Kidney epithelial cell (primary cell): ENCODE data around the gene GRIK1. TPM values are rescaled to one million over a fixed set of nuclear protein-coding genes. Genes with fewer than 3 reads are reported as not detected.

Experiments
- DNase-seq: peaks from one replicate; pipeline ENCODE4 v3.0.0-alpha.2; 2010; ENCODE audit warnings: low read depth
- H3K27me3 ChIP-seq: 2 replicates; pipeline ENCODE4 v1.6.0; 2011; ENCODE audit warnings: low read length; ENCODE audit not compliant: control insufficient read depth, insufficient read depth
- H3K36me3 ChIP-seq: 2 replicates; pipeline ENCODE4 v1.5.1; 2011; ENCODE audit warnings: low read length; ENCODE audit not compliant: control insufficient read depth, insufficient read depth
- H3K4me3 ChIP-seq: 2 replicates; pipeline ENCODE4 v1.5.1; 2011; ENCODE audit warnings: low read depth, mild to moderate bottlenecking, control low read depth, low read length
- CTCF ChIP-seq: IDR thresholded peaks from 2 replicates; pipeline ENCODE4 v1.5.1; 2011; ENCODE audit warnings: mild to moderate bottlenecking, moderate library complexity, low read length, control low read depth, inconsistent platforms; ENCODE audit not compliant: insufficient read depth, poor library complexity, severe bottlenecking
- total RNA-seq: library from RNA; depleted of rRNA; stranded (reverse); fragments of >200 nt; gene quantifications from 2 replicates; pipeline ENCODE4 v1.2.3, GENCODE V29; 2015

The GRIK1 gene
- total RNA-seq, 1 donor from 2014 or later: not detected

DNA sequence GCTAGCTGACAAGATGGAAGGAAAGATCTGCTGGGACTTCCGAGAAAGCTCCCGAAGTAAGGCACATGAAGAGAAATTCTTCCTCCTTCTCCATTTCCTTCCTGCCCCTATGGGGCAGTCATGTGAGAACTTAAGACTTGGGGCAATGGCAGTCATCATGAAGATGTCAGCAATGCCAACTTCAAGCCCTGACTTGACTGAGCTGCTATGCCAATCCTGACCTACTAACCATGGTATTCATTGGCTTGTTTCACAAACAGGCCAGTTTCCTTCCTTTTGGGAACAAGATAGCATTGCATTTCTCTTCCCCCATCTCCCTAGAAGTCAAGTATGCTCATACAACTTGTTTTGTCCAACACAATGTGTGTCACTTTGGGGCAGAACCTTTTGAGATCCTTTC is 25.5 kb downstream of the GRIK1 start:
- H3K4me3 ChIP-seq: no peak overlapping the region
- no peak for DNase-seq
- H3K36me3 ChIP-seq: no peaks in the 10 kb centered on the region
- no peaks in the 10 kb centered on the region for H3K27me3 ChIP-seq
- no peak for TF ChIP-seq CTCF

- Histone ChIP-seq H3K27me3 (no peaks in the 10 kb centered on the region), H3K36me3 (no peaks in the 10 kb centered on the region), H3K4me3 (no peak overlapping the region)
- TF ChIP-seq CTCF: no peak
- no peak for DNase-seq
These were observed 30.2 kb downstream of the GRIK1 start for GRCh38 chr21:29909571-29909970.

DNA sequence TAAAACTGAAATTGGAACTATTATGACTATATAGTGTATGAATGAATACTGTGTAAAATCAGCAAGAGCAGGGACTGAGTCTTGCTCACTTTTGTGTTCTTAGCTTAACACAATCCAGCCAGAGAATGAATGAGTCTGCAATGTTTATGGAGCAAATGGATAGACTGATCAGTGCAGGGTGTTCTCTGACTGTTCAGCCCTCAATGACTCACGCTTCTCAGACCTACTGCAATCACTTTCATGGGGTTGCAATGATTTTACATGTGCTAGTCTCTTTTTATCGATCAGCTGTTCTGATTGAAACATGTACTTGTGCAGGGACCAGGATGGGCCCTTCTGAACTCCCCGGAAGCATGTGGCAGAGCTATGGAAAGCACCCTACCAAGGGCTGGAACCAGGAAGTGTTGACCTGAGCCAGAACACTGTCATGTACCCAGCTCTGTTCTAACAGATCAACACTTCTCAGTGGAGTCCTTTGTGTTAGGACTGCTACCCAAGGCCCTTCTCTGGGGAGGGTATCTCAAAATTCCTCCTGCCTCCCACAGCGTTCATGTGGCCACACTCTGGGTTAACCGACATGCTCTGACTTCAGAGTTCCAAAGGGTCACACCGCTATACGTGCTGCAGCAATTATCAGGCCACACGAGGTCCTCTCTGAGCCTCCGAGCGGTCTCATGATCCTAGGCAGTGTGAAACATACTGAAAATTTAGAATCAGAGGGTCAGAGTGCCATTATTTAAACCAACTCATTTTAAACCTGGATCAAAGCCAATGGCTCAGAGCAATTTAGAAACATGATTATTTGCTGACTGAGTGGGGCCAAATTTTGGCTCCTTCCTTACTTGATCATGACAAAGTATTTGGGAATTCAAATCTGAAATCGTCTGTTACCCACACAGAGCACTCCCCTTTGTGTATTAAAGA is 35.2 kb downstream of the GRIK1 start:
- no peak overlapping the region for H3K4me3 ChIP-seq
- no peaks in the 10 kb centered on the region for H3K27me3 ChIP-seq
- no peak for DNase-seq
- no peaks in the 10 kb centered on the region for H3K36me3 ChIP-seq
- TF ChIP-seq CTCF: no peak

GRCh38 chr21:29896884-29897283 is 42.9 kb downstream of the GRIK1 start:
- no peaks in the 10 kb centered on the region for H3K27me3 ChIP-seq
- no peak for DNase-seq
- no peak for TF ChIP-seq CTCF
- H3K36me3 ChIP-seq: no peaks in the 10 kb centered on the region
- H3K4me3 ChIP-seq: no peak overlapping the region

- TF ChIP-seq CTCF: no peak
These were observed 46.1 kb downstream of the GRIK1 start for GRCh38 chr21:29893687-29894086.

DNA sequence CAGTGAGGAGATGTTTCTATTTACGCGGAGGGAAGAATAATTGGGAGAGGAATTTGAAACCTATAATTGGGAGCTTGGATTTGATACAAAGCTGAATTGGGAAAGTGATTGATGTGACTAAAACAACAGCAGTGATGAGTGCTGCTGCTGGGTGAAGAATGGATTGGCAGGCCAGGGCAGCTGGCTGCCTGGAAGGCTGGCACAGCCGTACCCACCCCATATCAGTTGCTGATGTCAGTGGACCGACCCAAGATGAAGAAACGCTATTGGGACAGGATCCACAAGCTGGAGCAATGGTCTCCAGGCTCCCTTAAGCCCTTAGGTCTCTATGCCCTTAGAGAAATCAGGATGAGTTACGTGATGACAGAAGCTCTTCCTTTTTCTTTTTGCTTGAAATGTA is 47.4 kb downstream of the GRIK1 start:
- Histone ChIP-seq H3K36me3 (no peaks in the 10 kb centered on the region), H3K4me3 (no peak overlapping the region), H3K27me3 (no peaks in the 10 kb centered on the region)
- no peak for DNase-seq
- TF ChIP-seq CTCF: no peak

More at GRCh38 chr21:29893687-29894086, 46.1 kb downstream of the GRIK1 start:
- Histone ChIP-seq H3K4me3 (no peak overlapping the region), H3K36me3 (no peaks in the 10 kb centered on the region), H3K27me3 (no peaks in the 10 kb centered on the region)
- no peak for DNase-seq
